ENCODE data around the gene ZNF512B.

DNA sequence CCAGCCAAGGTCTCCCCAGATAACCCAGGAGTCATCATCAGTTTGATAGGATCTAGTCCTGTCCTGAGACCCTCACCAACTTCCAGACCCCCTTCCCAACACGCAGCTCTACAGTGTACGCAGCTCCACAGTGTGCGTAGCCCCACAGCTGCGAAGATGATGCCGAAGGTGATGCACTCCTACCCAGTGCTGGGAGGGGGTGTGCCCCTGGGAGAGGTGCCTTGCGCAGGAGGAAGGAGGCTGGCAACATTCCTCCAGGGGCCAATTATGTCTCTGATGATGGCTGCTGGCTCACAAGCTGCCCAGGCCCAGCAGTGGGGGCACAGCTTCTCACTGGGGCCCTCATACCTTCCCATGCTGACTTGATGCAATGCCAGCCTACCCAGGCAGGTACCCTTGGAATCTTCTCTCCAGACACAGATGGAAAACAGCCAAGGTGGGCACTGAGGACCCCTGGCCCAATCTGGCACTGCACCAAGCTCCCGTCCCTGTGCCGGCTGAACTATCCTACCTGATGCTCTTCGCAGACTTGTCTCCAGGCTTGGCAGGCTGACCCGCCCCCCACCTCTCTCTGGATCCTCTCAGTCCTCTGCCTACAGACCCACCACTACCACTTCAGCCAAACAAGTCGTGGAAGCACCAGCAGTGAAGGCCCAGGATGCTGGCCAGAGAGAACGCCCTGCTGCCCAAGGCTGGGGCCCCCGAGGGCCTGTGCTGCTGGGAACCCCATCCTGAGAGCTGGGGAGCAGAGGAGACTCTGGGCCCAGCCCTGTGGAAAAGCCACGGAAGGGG lies 1.4 kb downstream of the ZNF512B start:
- TF ChIP-seq, protein P1, sequence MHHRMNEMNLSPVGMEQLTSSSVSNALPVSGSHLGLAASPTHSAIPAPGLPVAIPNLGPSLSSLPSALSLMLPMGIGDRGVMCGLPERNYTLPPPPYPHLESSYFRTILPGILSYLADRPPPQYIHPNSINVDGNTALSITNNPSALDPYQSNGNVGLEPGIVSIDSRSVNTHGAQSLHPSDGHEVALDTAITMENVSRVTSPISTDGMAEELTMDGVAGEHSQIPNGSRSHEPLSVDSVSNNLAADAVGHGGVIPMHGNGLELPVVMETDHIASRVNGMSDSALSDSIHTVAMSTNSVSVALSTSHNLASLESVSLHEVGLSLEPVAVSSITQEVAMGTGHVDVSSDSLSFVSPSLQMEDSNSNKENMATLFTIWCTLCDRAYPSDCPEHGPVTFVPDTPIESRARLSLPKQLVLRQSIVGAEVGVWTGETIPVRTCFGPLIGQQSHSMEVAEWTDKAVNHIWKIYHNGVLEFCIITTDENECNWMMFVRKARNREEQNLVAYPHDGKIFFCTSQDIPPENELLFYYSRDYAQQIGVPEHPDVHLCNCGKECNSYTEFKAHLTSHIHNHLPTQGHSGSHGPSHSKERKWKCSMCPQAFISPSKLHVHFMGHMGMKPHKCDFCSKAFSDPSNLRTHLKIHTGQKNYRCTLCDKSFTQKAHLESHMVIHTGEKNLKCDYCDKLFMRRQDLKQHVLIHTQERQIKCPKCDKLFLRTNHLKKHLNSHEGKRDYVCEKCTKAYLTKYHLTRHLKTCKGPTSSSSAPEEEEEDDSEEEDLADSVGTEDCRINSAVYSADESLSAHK (tag by site-specific recombination; IDR thresholded peaks at IDR 0.05) = no peak
- TF ChIP-seq CTCF (tag by site-specific recombination; IDR thresholded peaks at IDR 0.05) = no peak
- TF ChIP-seq ZNF548 (tag by site-specific recombination; IDR thresholded peaks at IDR 0.05) = no peak
- TF ChIP-seq, protein P2, sequence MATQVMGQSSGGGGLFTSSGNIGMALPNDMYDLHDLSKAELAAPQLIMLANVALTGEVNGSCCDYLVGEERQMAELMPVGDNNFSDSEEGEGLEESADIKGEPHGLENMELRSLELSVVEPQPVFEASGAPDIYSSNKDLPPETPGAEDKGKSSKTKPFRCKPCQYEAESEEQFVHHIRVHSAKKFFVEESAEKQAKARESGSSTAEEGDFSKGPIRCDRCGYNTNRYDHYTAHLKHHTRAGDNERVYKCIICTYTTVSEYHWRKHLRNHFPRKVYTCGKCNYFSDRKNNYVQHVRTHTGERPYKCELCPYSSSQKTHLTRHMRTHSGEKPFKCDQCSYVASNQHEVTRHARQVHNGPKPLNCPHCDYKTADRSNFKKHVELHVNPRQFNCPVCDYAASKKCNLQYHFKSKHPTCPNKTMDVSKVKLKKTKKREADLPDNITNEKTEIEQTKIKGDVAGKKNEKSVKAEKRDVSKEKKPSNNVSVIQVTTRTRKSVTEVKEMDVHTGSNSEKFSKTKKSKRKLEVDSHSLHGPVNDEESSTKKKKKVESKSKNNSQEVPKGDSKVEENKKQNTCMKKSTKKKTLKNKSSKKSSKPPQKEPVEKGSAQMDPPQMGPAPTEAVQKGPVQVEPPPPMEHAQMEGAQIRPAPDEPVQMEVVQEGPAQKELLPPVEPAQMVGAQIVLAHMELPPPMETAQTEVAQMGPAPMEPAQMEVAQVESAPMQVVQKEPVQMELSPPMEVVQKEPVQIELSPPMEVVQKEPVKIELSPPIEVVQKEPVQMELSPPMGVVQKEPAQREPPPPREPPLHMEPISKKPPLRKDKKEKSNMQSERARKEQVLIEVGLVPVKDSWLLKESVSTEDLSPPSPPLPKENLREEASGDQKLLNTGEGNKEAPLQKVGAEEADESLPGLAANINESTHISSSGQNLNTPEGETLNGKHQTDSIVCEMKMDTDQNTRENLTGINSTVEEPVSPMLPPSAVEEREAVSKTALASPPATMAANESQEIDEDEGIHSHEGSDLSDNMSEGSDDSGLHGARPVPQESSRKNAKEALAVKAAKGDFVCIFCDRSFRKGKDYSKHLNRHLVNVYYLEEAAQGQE (tag by site-specific recombination; IDR thresholded peaks at IDR 0.05) = no peak
- TF ChIP-seq GLI4 (tag by site-specific recombination; IDR thresholded peaks at IDR 0.05) = no peak
- TF ChIP-seq ZNF830 (tag by site-specific recombination; IDR thresholded peaks at IDR 0.05; ENCODE audit: low read depth) = no peak

Data from HEK293 (cell line).